Endothelial cell of umbilical vein (primary cell): Measurements from ENCODE around the gene CASP3.

Experiments
- CTCF ChIP-seq, 2 donors: IDR thresholded peaks; 1 replicate in 1 of 2; 2 replicates in 1 of 2; pipeline ENCODE4 v1.5.1; 2011; ENCODE audit warnings: low read length in 2 of 2, mild to moderate bottlenecking in 2 of 2, moderate library complexity in 2 of 2, control low read depth in 1 of 2, inconsistent platforms in 1 of 2, low read depth in 1 of 2; ENCODE audit not compliant: insufficient read depth in 1 of 2; ENCODE audit errors: extremely low read depth in 1 of 2
- MAX ChIP-seq: IDR thresholded peaks from 2 replicates; pipeline ENCODE4 v1.6.1; 2011; ENCODE audit not compliant: insufficient read depth, insufficient read length
- MYC ChIP-seq: IDR thresholded peaks from one replicate; pipeline ENCODE4 v1.6.1; 2011; ENCODE audit warnings: mild to moderate bottlenecking, low read depth, low read length
- POLR2A ChIP-seq: IDR thresholded peaks from 2 replicates; pipeline ENCODE4 v1.6.1; 2012; ENCODE audit warnings: low read depth, mild to moderate bottlenecking, control low read depth, low read length

GRCh38 chr4:184641451-184641850 is 7.8 kb downstream of the CASP3 start:
- no peak for TF ChIP-seq MAX
- no peak for TF ChIP-seq CTCF (IDR thresholded peaks at IDR 0.05; ENCODE audit: extremely low read depth in 1 of 2, insufficient read depth in 1 of 2, low read depth in 1 of 2, low read length in 2 of 2)
- TF ChIP-seq MYC: no peak
- TF ChIP-seq POLR2A: no peak
